Spinal cord (tissue), 10 donors: ENCODE results near the gene PFDN6. TPM values are rescaled to one million over a fixed set of nuclear protein-coding genes. Genes with fewer than 3 reads are reported as not detected.
"Not testable (repeated sequence)": the region's sequence is repeated elsewhere in the genome, so short reads cannot be mapped to it uniquely, and the experiment has no call there.

Experiments
- DNase-seq, 6 donors: peaks; one replicate each; pipeline versions ENCODE4 v3.0.0 to v3.0.0-alpha.2; 2013 to 2015; ENCODE audit warnings: low spot score in 6 of 6, low read depth in 4 of 6
- H3K27ac ChIP-seq: one replicate; pipeline ENCODE4 v1.5.1; 2013; ENCODE audit warnings: low read depth, low read length, control low read depth
- H3K27me3 ChIP-seq: one replicate; pipeline ENCODE4 v1.6.1; 2013; ENCODE audit warnings: low read length; ENCODE audit not compliant: control insufficient read depth, insufficient read depth
- H3K36me3 ChIP-seq: one replicate; pipeline ENCODE4 v1.6.1; 2013; ENCODE audit warnings: low read length; ENCODE audit not compliant: control insufficient read depth, insufficient read depth
- H3K4me1 ChIP-seq: one replicate; pipeline ENCODE4 v1.6.1; 2013; ENCODE audit warnings: low read length; ENCODE audit not compliant: control insufficient read depth, insufficient read depth
- H3K4me3 ChIP-seq: one replicate; pipeline ENCODE4 v1.5.1; 2013; ENCODE audit warnings: low read depth, low read length, control low read depth
- H3K9me3 ChIP-seq: one replicate; pipeline ENCODE4 v1.6.1; 2013; ENCODE audit warnings: low read length; ENCODE audit not compliant: control insufficient read depth, insufficient read depth
- WGBS: methylation state at CpG from one replicate; pipeline ENCODE4 v1.1.5; 2013; ENCODE audit warnings: missing lambda C conversion rate; ENCODE audit not compliant: insufficient coverage; 5-methylcytosine and 5-hydroxymethylcytosine counted together
- polyA plus RNA-seq, 2 donors: library from polyadenylated mRNA; unstranded; fragments of 120-200 nt; gene quantifications; one replicate each; pipeline ENCODE4 v1.2.1, GENCODE V29; 2013; ENCODE audit not compliant: insufficient read length in 2 of 2
- total RNA-seq, 2 donors: library from RNA; depleted of rRNA in 1 of 2; stranded (reverse); fragments of 120-200 nt in 1 of 2; fragments of >200 nt in 1 of 2; gene quantifications; one replicate each; pipeline versions ENCODE4 v1.2.3 to v1.2.4, GENCODE V29; 2013 to 2014
- donor health status: healthy.

PFDN6 gene
- total and polyA plus RNA-seq, 4 donors, result 30.4 to 80.2 (median 66.5) TPM

- Histone ChIP-seq H3K27me3 (no peaks in the 10 kb centered on the region), H3K36me3 (peaks cover 50% of the 10 kb centered on the region), H3K27ac (no peak overlapping the region), H3K4me3 (peak overlapping the region; percentile 99), H3K9me3 (no peaks in the 10 kb centered on the region), H3K4me1 (peaks cover 43% of the 10 kb centered on the region)
- WGBS, result 86% methylated on average over 4 of the region's 11 CpGs
- no peak for DNase-seq
These were observed 16.1 kb upstream of the PFDN6 start for GRCh38 chr6:33273129-33273923.

DNA sequence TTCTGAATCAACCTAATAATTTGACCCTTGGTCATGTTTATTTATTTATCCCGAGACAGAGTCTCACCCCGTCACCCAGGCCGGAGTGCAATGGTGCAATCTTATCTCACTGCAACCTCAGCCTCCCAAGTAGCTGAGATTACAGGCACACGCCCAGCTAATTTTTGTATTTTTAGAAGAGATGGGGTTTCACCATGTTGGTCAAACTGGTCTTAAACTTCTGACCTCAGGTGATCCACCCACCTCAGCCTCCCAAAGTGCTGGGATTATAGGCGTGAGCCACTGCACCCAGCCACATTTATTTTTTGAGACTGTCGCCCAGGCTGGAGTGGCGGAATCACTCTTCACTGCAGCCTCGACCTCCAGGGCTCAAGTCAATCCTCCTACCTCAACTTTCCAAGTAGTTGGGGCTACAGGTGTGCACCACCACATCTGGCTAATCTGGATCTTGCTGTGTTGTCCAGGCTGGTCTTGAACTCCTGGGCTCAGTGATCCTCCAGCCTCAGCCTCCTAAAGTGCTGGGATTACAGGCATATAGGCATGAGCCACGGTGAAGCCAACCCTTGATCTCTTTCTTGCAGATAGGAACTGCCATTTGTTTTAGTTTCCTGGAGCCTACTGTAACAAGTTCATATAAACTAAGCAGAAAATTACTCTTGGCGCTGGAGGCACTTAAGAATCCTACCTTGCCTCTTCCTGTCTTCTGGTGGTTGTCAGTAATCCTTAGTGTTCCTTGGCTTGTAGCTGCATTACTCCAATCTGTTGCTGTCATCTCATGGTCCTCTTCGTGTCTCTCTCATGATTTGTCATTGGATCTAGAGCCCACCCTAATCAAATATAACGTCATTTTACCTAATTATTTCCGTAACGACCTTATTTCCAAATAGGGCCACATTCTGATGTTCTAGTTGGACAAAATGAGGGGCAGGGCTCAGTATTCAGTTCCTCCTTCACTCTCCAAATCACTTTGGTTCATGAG lies 15.2 kb upstream of the PFDN6 start:
- Histone ChIP-seq H3K27me3 (no peaks in the 10 kb centered on the region), H3K4me3 (no peak overlapping the region), H3K36me3 (peaks cover 50% of the 10 kb centered on the region), H3K27ac (no peak overlapping the region), H3K9me3 (no peaks in the 10 kb centered on the region), H3K4me1 (peaks cover 45% of the 10 kb centered on the region)
- DNase-seq, result no peak
- WGBS, result 88% methylated on average over 6 of the region's 14 CpGs

GRCh38 chr6:33275795-33276580 lies 13.4 kb upstream of the PFDN6 start:
- H3K36me3 ChIP-seq, result peaks cover 67% of the 10 kb centered on the region
- H3K27ac ChIP-seq, result peak overlapping the region; percentile 75
- 75% methylated on average over 3 of the region's 16 CpGs for WGBS
- not testable (repeated sequence) for H3K9me3 ChIP-seq, H3K27me3 ChIP-seq, DNase-seq
- peaks cover 40% of the 10 kb centered on the region for H3K4me1 ChIP-seq
- H3K4me3 ChIP-seq, result peak overlapping the region; percentile 66

DNA sequence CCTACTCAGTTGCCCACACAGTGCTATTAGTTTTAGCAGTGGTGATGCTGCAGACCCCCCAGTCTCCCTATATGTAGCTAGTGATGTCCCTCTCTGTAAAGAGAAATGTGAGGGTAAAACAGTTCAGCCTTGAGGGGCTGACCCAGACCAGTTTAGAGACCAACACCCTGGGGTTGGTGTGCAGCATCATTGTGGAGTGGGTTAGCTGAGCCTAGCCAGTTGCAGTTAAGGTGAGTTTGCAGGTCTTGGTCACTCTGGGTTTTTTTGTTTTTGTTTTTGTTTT lies 12.9 kb upstream of the PFDN6 start:
- Histone ChIP-seq H3K4me1 (peaks cover 36% of the 10 kb centered on the region), H3K27me3 (no peaks in the 10 kb centered on the region), H3K27ac (peak overlapping the region; percentile 75), H3K36me3 (peaks cover 67% of the 10 kb centered on the region), H3K9me3 (no peaks in the 10 kb centered on the region), H3K4me3 (peak overlapping the region; percentile 66)
- DNase-seq, result no peak

DNA sequence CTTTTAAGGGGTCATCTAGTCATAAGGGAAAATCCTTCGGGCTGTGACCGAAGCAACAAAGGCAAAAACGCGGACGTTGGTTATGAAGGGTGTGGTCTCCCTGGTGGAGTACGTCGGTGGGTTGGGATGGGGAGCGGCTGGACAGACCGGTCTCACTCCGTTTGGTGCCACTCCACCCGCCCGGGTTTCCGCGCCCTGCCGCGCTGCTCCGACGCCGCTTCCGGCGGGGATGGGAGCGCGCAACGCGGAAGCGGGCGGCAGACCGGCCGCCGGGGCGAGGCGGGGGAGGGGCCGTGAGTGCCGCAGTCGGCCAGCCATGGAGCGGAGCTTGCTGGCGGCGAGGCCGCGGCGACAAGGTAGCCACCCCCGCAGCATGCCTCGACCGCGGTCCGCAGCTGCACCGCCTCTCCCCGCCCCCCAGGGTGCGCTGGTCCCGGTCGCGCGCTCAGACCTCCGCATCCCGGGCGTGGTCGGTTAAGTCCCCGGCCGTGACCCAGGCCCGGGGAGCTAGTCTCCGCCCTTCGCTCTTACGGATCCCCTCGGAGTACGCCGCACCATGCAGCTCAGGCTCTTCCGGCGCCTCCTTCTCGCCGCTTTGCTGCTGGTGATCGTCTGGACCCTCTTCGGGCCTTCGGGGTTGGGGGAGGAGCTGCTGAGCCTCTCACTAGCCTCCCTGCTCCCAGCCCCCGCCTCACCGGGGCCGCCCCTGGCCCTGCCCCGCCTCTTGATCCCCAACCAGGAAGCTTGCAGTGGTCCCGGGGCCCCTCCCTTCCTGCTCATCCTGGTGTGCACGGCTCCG lies 12.3 kb upstream of the PFDN6 start, which contains the start of gene B3GALT4:
TSS of gene B3GALT4 (plus strand) at position 260 of the 799 bp plus-strand sequence. CDS start at position 557, 297 bp downstream.
- H3K27ac ChIP-seq, result peak within 1 kb of the TSS; percentile 87
- H3K9me3 ChIP-seq, result no peaks in the 10 kb centered on the region
- peak in 2 of 6 donors; percentile 81 to 87 for DNase-seq
- H3K4me1 ChIP-seq, result peaks cover 36% of the 10 kb centered on the region
- peaks cover 71% of the 10 kb centered on the region for H3K36me3 ChIP-seq
- WGBS, result under 1% methylated on average over 80 of the region's 80 CpGs
- no peaks in the 10 kb centered on the region for H3K27me3 ChIP-seq
- H3K4me3 ChIP-seq, result peak within 1 kb of the TSS; percentile 66

DNA sequence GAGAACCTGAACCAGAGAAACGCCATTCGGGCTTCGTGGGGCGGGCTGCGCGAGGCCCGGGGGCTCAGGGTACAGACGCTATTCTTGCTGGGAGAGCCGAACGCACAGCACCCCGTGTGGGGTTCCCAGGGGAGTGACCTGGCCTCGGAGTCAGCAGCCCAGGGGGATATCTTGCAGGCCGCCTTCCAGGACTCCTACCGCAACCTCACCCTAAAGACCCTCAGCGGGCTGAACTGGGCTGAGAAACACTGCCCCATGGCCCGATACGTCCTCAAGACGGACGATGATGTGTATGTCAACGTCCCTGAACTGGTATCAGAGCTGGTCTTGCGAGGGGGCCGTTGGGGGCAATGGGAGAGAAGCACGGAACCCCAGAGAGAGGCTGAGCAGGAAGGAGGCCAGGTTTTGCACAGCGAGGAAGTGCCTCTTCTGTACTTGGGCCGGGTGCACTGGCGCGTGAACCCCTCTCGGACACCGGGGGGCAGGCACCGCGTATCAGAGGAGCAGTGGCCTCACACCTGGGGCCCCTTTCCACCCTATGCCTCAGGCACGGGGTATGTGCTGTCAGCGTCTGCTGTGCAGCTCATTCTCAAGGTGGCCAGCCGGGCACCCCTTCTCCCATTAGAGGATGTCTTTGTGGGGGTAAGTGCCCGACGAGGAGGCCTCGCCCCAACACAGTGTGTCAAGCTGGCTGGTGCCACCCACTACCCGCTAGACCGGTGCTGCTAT lies 11.6 kb upstream of the PFDN6 start:
- Histone ChIP-seq H3K36me3 (peaks cover 78% of the 10 kb centered on the region), H3K27ac (peak overlapping the region; percentile 87), H3K4me3 (peak overlapping the region; percentile 66), H3K27me3 (no peaks in the 10 kb centered on the region), H3K9me3 (no peaks in the 10 kb centered on the region), H3K4me1 (peaks cover 36% of the 10 kb centered on the region)
- DNase-seq, result peak in 1 of 6 donors; percentile 19
- 36% methylated on average over 35 of the region's 39 CpGs for WGBS

DNA sequence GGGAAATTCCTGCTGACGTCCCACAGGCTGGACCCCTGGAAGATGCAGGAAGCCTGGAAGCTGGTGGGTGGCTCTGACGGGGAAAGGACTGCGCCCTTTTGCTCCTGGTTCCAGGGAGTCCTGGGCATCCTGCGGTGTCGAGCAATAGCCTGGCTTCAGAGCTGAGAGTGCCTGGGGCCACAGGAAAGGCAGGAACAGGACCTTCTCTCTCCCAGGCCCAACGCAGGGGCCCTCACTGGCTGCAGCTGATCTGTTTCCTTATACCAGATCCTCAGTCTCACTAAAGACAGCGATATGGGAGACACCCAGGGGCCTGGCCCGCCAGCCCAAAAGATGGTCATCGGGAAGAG lies 11.0 kb upstream of the PFDN6 start:
- Histone ChIP-seq H3K4me3 (peak overlapping the region; percentile 66), H3K27ac (no peak overlapping the region), H3K9me3 (no peaks in the 10 kb centered on the region), H3K36me3 (peaks cover 82% of the 10 kb centered on the region), H3K4me1 (peaks cover 35% of the 10 kb centered on the region), H3K27me3 (no peaks in the 10 kb centered on the region)
- WGBS, result 86% methylated on average over 4 of the region's 9 CpGs
- no peak for DNase-seq

- Histone ChIP-seq H3K36me3 (peaks cover 82% of the 10 kb centered on the region), H3K4me3 (no peak overlapping the region), H3K27me3 (no peaks in the 10 kb centered on the region), H3K4me1 (peaks cover 31% of the 10 kb centered on the region), H3K9me3 (no peaks in the 10 kb centered on the region), H3K27ac (no peak overlapping the region)
- WGBS, result no CpG with 5 or more reads among the region's 3 CpGs
- no peak for DNase-seq
These were observed 10.6 kb upstream of the PFDN6 start for GRCh38 chr6:33278810-33279209.
